Stimulated activated CD4-positive, alpha-beta T cell treated with anti-CD3 and anti-CD28 coated beads, Interleukin-1b, Interleukin-23, amount 100 ng/mL, for 1 hour (primary cell): ENCODE data around the gene SCARB2.

Source experiments
- DNase-seq, 2 donors: peaks; one replicate each; pipeline ENCODE4 v3.0.0-alpha.2; 2020; ENCODE audit warnings: low read depth in 2 of 2

The SCARB2 gene

DNA sequence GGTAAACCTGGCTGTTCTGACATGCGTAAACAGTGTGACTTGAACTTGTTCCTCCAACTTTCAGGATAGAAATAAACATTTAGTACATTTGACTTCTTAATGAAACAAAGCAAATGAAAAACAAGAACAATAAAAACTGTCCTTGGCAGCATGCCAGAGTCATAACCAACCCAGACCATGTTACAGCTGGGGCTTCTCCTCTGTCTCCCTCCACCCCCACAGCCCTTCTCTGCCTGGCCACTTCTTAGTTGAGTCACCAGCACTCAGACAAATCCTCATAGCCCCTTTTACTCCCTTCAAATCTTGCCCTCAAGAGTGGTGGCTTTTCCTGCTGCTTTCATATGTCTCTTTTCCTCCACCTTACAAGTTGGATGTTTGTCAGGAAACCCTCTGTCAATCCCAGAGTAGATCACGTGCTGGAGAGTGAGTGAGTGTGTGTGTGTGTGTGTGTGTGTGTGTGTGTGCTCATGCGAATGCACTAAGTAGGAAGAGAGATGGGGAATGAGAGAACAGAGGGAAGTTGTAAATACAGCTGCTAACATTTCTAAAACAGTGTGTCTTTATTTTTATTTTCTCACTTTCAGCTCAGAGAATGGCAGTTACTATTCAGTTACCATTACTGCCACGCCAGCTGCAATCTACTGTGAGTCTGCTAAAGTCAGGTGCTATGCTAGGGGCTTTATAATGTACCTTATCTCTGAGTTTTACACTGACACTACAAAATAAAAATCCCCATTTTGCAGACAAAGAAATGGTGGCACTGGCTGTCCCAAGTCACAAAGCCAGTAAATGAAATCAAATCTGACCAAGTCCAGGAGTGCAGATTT, 15.0 kb downstream of the SCARB2 start:
- DNase-seq, result no peak

- no peak for DNase-seq
These were observed 15.6 kb downstream of the SCARB2 start for GRCh38 chr4:76197971-76198410.

GRCh38 chr4:76197031-76197743, 16.4 kb downstream of the SCARB2 start:
- DNase-seq, result no peak

DNA sequence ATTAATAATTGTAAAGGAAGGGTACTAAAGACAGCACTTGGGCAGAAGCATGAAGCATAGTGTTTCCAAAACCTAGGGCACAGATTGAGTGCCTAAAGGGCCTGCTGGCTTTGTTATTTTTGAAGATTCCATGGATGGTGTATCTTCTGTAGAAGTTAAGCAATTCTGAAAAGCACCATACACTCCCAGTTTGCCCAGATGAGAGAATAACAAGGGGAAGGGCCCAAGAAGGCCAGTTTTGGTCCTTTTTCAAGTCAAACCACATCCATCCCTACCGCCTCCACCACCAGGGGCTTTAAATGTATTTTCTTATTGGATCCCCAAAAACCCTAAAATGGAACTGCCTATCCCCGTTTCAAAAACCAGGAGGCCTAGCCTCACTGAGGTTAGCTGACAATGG, 17.2 kb downstream of the SCARB2 start:
- DNase-seq, result no peak

DNA sequence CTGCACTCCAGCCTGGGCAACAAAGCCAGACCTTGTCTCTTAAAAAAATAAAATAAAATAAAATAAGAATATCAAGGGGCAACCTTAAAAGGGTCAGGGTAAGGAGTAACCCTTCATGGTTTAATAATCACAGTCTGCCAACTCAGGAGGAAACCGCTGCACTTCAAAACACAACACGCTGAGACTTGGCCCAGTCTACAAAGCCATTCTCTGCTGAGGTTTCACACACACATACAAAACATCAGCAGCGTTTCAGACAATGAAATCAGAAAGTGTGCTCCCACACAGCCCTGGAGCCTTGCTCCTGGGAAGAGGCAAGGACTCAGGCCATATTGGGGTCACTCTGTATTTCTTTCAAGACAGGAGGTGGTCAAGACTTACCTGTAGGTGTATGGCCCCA, 18.3 kb downstream of the SCARB2 start:
- DNase-seq, result no peak

GRCh38 chr4:76194325-76194724, 19.3 kb downstream of the SCARB2 start:
- no peak for DNase-seq

- no peak for DNase-seq
These were observed 21.4 kb downstream of the SCARB2 start for GRCh38 chr4:76192236-76192635.

GRCh38 chr4:76188557-76188956, 25.1 kb downstream of the SCARB2 start:
- no peak for DNase-seq

DNA sequence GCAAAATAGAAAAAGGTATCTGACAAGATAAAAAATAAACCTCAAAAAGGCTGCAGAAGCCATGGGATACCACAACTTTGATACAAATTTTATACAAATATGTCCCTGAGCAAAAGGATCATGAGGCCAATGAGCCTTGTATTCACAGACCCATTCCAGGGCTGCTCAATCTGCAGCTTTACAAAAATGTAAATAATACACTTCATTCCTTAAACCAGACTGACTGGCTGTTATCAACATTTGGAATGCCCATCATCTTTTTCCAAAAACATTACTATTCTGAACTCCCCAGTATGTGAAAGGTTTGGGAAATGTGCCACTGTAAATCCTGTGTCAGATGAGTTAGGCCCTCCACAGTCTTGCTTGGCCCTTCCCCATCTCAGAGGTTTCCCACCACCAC, 25.5 kb downstream of the SCARB2 start:
- no peak for DNase-seq

GRCh38 chr4:76187152-76187551, 26.5 kb downstream of the SCARB2 start:
- no peak for DNase-seq

DNA sequence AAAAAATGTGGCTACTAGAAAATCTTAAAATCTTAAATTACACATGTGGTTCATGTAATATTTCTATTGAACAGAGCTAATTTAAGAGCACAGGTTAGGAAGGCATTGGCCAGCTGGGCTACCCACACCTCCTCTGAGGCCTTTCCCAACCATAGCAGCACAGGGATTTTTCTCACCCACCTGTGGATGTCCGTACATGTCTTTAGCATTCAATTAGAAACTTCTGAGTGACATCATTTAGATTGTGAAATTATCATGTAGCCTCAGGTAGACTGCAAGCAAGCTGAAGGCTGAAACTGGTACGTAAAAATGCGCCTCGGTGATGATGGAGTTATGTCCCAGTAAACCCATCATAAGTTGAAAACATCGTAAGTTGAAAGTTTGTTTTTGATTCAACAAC, 31.2 kb downstream of the SCARB2 start:
- no peak for DNase-seq

DNA sequence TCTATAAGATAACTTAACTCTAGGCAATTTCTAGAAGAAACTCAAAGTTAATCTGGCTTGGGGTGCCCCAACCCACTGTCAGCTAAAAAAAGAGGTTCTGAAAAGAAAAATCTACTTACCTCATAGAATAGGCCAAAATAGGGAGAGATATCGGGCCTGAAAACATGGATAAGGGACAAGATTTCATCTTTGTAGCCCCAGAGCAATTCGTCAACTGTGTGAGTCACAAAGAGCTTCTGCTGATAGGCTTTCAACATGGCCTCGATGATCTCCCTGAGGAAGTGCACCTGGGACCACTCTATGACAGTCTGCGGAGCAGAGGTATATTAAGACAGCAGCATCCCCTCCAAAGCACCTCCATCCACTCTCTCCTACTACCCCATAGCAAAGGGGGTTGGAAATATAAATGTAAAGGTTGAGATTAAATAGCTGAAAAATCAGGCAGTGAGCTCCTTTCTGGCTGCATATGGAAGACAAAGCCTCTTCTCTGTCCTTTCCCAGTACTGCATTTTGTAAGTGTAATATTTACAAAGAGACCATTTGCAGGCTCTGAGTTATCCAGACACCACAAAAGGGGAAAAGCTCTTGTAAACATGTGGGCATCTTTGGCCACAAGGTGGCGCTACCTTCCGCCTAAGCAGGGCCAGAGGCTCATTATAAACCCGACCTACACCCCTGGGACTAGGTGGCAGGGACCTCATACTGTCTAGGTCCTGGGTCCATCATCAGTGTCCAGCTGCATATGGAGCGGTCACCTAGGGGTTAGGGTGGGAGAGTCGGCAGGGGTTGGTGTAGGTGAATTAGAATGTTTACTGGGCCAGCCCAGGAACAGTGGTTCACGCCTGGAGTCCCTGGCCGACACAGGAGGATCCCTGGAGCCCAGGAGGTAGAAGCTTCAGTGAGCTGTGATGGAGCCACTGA, 34.0 kb downstream of the SCARB2 start:
- DNase-seq, result peak; percentile 59 to 72

- DNase-seq, result no peak
These were observed 35.3 kb downstream of the SCARB2 start for GRCh38 chr4:76178296-76178695.

DNA sequence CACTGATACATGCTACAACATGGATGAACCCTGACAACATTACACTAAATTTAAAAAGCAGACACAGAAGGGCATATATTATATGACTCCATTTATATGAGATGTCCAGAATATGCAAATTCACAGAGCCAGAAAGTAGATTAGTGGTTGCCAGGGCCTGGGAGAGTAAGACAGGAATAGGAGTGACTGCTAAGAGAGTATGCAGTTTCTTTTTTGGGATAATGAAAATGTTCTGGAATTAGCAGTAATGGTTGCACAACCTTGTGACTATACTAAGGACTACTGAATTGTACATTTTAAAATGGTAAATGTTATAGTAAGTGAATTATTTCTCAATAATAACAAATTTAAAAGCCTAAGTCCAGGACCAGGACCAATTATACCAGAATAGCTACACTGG, 35.9 kb downstream of the SCARB2 start:
- no peak for DNase-seq

DNA sequence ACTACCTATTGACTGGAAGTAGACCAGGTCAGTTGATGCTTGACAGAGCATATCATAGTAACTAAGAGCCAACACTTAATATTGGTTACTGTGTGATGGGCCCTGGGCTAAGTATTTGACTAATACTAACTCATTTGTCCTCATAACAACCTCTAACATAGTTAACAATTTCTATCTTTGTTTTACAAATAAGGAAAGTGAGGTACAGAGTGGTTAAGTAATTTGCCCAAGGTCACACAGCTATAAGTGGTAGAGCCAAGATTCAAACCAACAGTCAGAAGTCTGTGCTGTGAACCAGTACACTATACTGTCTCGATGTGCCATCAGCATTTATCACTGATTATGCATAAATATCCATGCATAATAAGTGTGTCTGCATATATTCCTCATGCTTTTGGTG, 38.3 kb downstream of the SCARB2 start:
- DNase-seq, result no peak

DNA sequence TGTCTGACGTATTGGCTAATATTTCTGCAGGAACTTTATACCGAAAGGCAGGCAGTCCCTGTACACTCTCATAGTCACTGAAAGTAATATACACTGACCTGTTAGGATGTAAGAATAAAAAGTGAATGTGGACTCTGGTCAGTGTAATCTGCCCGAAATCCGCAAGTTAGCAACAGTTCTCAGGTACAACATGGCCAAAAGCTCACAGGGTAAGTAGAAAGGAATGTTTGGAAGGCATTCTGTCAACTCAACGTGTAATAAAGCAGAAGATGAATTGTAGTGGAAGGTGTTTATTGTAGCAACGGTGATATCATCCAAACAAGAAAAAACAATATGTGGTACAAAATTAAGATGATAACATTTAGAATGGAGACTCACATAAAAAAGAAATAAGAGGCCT, 39.4 kb downstream of the SCARB2 start:
- no peak for DNase-seq

GRCh38 chr4:76168688-76169087, 44.9 kb downstream of the SCARB2 start:
- DNase-seq, result no peak

DNA sequence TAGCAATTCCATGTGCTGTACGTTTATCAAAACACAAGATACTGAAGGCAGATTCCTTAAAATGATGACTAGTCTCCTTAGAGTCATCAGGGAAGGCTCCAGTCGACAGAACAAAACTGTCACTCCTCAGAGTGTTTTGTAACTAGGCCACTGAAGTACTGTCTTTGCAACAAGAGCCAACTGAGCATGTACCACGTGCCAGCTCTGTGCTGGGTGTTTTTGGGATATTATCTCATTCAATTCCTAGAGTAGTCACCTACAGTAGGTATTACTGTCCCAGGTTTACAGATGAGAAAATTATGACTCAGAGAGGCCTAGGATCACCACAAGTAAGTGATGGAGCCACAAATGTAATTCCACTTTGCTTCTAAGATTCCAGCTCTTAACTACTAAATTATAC, 47.1 kb downstream of the SCARB2 start:
- no peak for DNase-seq

DNA sequence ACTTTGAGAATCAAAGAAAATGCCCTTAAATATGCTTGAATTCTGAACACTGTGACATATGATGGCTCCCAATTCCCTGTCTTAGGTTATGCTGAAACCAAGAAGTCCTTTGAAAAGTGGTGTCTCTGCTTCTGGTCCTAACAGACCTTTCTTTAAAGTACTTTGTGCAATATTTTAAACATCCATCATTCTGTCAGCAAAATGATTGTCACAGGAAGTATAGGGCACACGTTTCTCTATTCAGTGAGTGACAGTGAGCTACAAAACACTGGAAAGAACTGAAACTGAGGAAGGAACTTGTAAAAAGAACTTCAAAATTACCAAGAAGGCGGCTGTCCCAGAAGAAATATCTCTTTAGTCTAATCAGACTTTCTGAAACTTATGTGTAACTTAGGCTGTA, 53.3 kb downstream of the SCARB2 start:
- no peak for DNase-seq

DNA sequence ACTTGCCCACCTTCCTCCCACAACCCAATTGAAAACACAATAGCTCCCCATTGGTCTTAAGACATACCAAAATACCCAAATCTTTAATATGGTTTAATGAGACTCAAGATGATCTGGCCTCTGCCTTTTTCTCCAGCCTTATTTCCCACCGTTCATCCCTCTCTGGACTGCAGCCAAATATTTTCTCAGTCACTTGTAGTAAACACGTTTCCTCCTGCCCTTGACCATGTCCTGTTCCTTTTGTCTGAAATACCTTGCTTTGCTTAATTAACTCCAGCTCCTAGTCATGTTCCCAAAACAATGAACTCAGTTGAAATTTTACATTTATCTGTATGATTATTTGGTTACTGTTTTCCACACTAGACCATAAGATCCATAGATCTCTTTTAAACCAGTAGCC, 57.0 kb downstream of the SCARB2 start:
- DNase-seq, result no peak

DNA sequence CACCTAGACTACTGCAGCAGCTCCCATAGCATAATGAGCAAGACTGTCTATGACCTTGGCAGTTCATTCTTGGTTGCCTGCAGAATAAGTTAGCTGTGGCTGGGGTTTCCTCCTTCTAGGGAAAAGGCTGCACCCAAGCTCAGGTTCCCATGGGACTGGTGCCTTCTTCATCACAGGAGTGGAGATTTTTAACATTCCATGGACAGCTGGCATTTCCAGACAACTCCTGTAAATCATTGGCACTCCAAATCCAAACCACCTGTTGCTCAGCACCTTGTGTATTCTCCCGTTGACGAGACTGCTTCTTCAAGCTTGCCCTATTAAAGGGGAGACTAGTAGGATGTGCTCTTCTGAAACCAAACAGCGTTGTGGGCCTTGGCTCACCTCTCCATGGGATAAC, 57.6 kb downstream of the SCARB2 start:
- DNase-seq, result no peak

DNA sequence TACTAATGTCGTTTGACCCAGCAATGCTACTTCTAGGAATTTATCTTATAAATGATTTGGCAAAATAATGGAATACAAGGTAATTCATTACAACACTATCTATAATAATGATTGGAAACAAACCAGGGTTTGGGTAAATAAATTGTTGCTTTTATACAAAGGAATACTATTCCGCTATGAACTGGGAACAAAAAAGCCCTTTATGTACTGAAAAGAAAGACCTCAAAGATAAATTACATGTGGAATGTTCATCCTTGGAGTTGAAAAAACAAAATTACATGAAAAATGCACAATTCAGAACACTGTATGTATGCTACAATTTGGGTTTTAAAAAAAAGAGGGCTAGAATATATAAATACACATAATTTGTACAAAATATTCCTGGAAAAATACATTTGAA, 60.3 kb downstream of the SCARB2 start:
- DNase-seq, result no peak
